Vagina (tissue), 2 donors: Measurements from ENCODE around the gene LAIR2.

Source experiments
- CTCF ChIP-seq, 3 experiments: fragments of 450-650 bp in 2 of 3; fragments of 200-600 bp in 1 of 3; sonication (generic) in 1 of 3; IDR thresholded peaks; one replicate each; pipeline ENCODE4 v1.5.1; 2017 to 2019; ENCODE audit warnings: antibody characterized with exemption in 3 of 3, mild to moderate bottlenecking in 2 of 3, moderate library complexity in 2 of 3
- POLR2A ChIP-seq, 2 donors: fragments of 450-650 bp; IDR thresholded peaks; one replicate each; pipeline ENCODE4 v1.6.1; 2017; ENCODE audit warnings: antibody characterized with exemption in 2 of 2, mild to moderate bottlenecking in 2 of 2, moderate library complexity in 2 of 2

GRCh38 chr19:54453921-54454780 is 48.5 kb upstream of the LAIR2 start:
- TF ChIP-seq CTCF (IDR thresholded peaks at IDR 0.05) (no peak), POLR2A (IDR thresholded peaks at IDR 0.05) (no peak)
